Fibroblast of the aortic adventitia (primary cell): ENCODE measurements around the gene MYO16. TPM values are rescaled to one million over a fixed set of nuclear protein-coding genes. Genes with fewer than 3 reads are reported as not detected.

Experiments used
- DNase-seq: peaks from one replicate; pipeline ENCODE4 v3.0.0-alpha.2; 2010; ENCODE audit warnings: low read depth
- H3K4me3 ChIP-seq: 2 replicates; pipeline ENCODE4 v1.5.1; 2011; ENCODE audit warnings: low read depth, mild to moderate bottlenecking, control low read depth, low read length, moderate library complexity
- total RNA-seq: library from RNA; depleted of rRNA; stranded (reverse); fragments of >200 nt; gene quantifications from 2 replicates; pipeline ENCODE4 v1.2.3, GENCODE V29; 2012; ENCODE audit warnings: low replicate concordance
- TF ChIP-seq, protein P1 (sequence below): IDR thresholded peaks from 2 replicates; pipeline ENCODE4 v1.5.1; 2011; ENCODE audit warnings: mild to moderate bottlenecking, low read length, control low read depth, inconsistent platforms; ENCODE audit not compliant: insufficient read depth

MYO16 gene
- total RNA-seq, 1 donor: under 0.01 TPM

DNA sequence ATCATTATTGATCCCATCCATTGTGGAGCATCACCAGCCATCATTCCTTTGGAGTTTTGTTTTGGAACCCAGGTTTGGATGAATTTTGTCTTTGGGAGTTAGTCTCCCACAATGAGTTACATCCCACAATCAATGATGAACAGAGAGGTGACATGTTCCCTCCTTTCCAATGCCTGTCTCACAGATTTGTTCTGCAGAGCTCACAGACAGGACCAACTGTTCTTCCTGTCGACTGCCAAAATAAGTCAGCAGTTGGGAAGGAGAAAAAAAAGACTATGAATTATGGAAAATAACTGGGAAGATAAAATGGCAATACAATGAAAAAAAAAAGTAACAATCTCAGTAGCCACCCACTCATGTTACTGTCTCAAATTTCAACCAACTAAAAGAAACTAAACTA lies 489.1 kb downstream of the MYO16 start:
- TF ChIP-seq, protein P1, sequence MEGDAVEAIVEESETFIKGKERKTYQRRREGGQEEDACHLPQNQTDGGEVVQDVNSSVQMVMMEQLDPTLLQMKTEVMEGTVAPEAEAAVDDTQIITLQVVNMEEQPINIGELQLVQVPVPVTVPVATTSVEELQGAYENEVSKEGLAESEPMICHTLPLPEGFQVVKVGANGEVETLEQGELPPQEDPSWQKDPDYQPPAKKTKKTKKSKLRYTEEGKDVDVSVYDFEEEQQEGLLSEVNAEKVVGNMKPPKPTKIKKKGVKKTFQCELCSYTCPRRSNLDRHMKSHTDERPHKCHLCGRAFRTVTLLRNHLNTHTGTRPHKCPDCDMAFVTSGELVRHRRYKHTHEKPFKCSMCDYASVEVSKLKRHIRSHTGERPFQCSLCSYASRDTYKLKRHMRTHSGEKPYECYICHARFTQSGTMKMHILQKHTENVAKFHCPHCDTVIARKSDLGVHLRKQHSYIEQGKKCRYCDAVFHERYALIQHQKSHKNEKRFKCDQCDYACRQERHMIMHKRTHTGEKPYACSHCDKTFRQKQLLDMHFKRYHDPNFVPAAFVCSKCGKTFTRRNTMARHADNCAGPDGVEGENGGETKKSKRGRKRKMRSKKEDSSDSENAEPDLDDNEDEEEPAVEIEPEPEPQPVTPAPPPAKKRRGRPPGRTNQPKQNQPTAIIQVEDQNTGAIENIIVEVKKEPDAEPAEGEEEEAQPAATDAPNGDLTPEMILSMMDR: no peak
- DNase-seq: no peak
- no peak overlapping the region for H3K4me3 ChIP-seq

DNA sequence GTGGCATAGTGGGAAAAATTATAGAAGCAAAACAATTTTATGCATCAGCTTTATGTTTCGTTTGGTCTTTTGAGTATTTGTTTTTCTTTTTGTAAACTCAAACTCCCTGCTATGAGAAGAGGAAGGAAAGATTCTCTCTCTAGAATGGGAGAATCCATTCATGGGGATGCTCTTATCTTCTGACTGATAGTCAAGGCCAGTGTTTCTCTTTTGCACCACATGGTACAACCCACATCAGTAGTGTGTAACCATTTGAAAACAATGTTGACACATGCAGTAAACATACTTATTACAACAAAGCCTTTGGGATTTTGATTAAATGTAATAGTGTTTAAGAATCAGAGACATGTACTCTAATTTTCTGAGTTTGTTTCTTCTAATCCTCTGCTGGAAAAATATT lies 490.5 kb downstream of the MYO16 start:
- no peak for DNase-seq
- H3K4me3 ChIP-seq: no peak overlapping the region
- TF ChIP-seq, protein P1: no peak

DNA sequence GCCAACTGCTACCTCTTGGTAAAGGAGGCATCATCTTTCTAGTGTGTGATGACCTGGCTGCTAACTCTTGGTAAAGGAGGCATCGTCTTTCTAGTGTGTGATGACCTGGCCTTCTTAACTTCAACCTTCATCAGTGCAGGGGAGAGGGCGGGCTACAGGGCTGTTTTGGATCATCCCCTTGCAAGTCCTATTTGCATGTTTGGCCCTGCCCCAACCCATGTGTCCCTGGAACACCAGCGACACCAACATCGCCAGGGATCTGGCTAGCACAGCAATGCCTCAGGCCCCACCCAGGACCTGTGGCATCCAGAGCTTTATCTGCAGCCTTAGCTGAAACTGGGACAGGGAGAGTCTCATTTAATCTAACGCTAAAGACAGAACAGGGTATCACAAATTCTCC lies 492.4 kb downstream of the MYO16 start:
- TF ChIP-seq, protein P1: no peak

DNA sequence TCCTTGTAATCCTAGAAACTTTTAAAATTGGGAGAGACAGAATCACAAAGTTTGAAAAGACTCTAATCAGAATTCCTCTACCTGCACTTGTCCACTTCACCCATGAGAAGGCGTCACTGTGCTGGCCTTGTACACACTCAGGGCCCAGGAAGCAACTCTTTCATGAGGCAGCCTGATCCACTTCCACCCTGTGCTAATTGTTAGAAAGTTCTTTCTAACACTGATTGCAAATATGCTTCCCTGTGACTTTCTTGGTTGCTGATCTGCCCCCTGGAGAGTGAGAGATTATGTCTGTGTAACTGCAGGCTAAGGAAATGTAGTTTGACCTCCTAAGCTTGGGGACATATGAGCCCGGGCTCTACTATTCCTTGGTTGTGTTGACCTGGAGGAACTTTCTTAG lies 494.6 kb downstream of the MYO16 start:
- TF ChIP-seq, protein P1: no peak
- DNase-seq: no peak
- H3K4me3 ChIP-seq: no peak overlapping the region

More for the DNA sequence above, 492.4 kb downstream of the MYO16 start:
- no peak overlapping the region for H3K4me3 ChIP-seq
- no peak for DNase-seq

DNA sequence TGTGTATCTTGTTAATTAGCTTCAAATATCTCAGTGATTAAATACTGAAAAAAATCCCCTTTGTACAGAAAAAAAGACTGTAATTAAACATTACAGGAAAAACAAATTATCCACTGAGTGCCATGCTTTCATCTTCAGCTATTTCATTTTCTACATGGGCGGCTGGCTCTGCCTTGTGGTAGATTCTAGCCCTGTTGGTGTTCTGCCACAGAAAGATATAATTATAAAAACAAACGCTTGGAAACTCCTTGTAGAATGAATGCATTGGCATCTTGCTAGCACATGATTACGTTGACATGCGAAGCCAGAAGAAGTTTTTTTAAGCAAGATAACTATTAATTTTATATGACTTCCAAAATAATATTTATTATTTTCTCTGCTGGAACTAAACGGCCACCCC lies 496.8 kb downstream of the MYO16 start:
- H3K4me3 ChIP-seq: no peak overlapping the region
- no peak for DNase-seq
- TF ChIP-seq, protein P1: no peak

DNA sequence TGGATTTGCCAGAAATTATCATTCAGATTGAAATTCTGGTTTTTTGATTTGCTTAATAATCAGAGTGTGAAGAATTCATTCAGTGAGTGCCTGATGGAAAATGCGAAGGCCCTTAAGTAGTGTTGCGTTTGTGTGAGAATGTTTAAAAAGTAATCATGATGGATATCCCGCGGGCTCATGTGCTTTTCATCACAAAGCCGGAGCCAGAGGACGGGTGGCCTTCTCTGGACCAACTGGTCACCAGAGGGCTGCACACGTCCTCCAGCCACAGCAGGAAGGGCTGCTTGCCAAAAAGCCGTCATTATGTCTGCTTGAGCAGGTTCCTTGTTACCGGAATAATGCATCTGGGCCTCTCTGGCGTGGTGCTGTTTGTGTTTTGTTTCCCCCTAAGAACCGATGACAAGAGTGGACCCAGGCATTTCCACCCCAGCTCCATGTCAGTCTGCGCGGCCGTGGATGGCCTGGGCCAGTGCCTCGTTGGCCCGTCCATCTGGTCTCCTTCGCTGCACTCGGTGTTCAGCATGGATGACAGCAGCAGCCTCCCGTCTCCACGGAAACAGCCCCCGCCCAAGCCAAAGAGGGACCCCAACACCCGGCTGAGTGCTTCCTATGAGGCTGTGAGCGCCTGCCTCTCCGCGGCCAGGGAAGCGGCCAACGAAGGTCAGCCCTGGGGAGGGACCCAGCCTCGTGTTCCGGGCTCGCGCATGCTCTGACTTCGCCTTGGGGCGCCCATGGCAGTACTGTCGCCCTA lies 497.7 kb downstream of the MYO16 start:
- TF ChIP-seq, protein P1: no peak
- no peak for DNase-seq
- no peak overlapping the region for H3K4me3 ChIP-seq

DNA sequence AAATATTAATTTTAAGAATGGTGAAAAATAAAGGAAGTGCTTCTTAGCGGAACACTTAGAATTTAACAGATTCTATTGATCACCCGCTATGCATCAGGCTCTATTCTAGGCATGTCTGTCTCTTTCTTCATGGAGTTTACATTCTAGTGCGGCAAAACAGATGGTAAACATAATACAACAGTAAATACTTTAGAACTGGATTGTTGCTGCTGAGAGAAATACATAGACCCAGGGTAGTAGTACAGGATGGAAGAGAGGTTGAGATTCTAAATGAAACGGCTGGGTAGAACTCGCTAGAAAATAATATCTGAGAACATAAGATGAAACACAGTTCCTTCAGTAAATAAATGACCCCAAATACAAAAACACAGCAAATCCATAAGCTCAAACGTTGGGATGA lies 498.7 kb downstream of the MYO16 start:
- no peak for DNase-seq
- TF ChIP-seq, protein P1: no peak
- no peak overlapping the region for H3K4me3 ChIP-seq
